ENCODE measurements around the gene ANKS1A. TPM values are rescaled to one million over a fixed set of nuclear protein-coding genes. Genes with fewer than 3 reads are reported as not detected.

Gene ANKS1A
- total RNA-seq, 1 donor from 2014 or later: 17.0 TPM

GRCh38 chr6:35062676-35063574, 173.9 kb downstream of the ANKS1A start:
- H3K4me2 ChIP-seq: no peak overlapping the region
- no peak overlapping the region for H3K9ac ChIP-seq
- TF ChIP-seq EZH2phosphoT487 (IDR thresholded peaks at IDR 0.05) (no peak), CTCF (IDR thresholded peaks at IDR 0.05) (no peak), EZH2 (IDR thresholded peaks at IDR 0.05) (no peak)
- no peaks in the 10 kb centered on the region for H3K9me3 ChIP-seq (ENCODE audit: low read depth)
- H3K27me3 ChIP-seq: no peaks in the 10 kb centered on the region
- Mint-ChIP-seq H3K9me3 (no peaks in the 10 kb centered on the region), H3K4me1 (peaks cover 22% of the 10 kb centered on the region), H3K27me3 (ENCODE audit: insufficient read depth, low read depth) (peaks cover 2% of the 10 kb centered on the region), H3K4me3 (no peak overlapping the region), H3K27ac (no peak overlapping the region), H3K36me3 (peaks cover 4% of the 10 kb centered on the region)
- H3F3A ChIP-seq (ENCODE audit: low read depth): no peaks in the 10 kb centered on the region
- H4K20me1 ChIP-seq (ENCODE audit: low read depth): no peaks in the 10 kb centered on the region
- H3K27ac ChIP-seq: no peak overlapping the region
- no peak overlapping the region for H2AFZ ChIP-seq (replicated peaks)
- H3K79me2 ChIP-seq (ENCODE audit: low read depth): no peaks in the 10 kb centered on the region
- DNase-seq (ENCODE audit: low spot score): no peak
- H3K4me1 ChIP-seq: peaks cover 7% of the 10 kb centered on the region
- H3K36me3 ChIP-seq: no peaks in the 10 kb centered on the region
- H3K4me3 ChIP-seq: no peak overlapping the region

- peaks cover 2% of the 10 kb centered on the region for H3K36me3 Mint-ChIP-seq
- Histone ChIP-seq H3K4me2 (no peak overlapping the region), H3K79me2 (ENCODE audit: low read depth) (no peaks in the 10 kb centered on the region), H3K9ac (no peak overlapping the region), H4K20me1 (ENCODE audit: low read depth) (peaks cover 1% of the 10 kb centered on the region), H3K4me3 (no peak overlapping the region), H3K27ac (no peak overlapping the region), H3K9me3 (ENCODE audit: low read depth) (no peaks in the 10 kb centered on the region), H3K36me3 (no peaks in the 10 kb centered on the region), H3F3A (ENCODE audit: low read depth) (no peaks in the 10 kb centered on the region), H3K4me1 (peaks cover 7% of the 10 kb centered on the region), H3K27me3 (no peaks in the 10 kb centered on the region), H2AFZ (replicated peaks) (no peak overlapping the region)
- H3K4me3 Mint-ChIP-seq: no peak overlapping the region
- H3K4me1 Mint-ChIP-seq: peaks cover 22% of the 10 kb centered on the region
- no peaks in the 10 kb centered on the region for H3K9me3 Mint-ChIP-seq
- H3K27ac Mint-ChIP-seq: peak overlapping the region; percentile 70
- no peak for DNase-seq (ENCODE audit: low spot score)
- no peak for TF ChIP-seq EZH2phosphoT487 (IDR thresholded peaks at IDR 0.05)
- TF ChIP-seq EZH2 (IDR thresholded peaks at IDR 0.05): no peak
- TF ChIP-seq CTCF (IDR thresholded peaks at IDR 0.05): no peak
- peaks cover 2% of the 10 kb centered on the region for H3K27me3 Mint-ChIP-seq (ENCODE audit: insufficient read depth, low read depth)
Observed at GRCh38 chr6:35063701-35064280, 174.7 kb downstream of the ANKS1A start.

- no peak overlapping the region for H3K4me3 ChIP-seq
- H3K36me3 ChIP-seq: no peaks in the 10 kb centered on the region
- no peak for TF ChIP-seq CTCF (IDR thresholded peaks at IDR 0.05)
- TF ChIP-seq EZH2 (IDR thresholded peaks at IDR 0.05): no peak
- TF ChIP-seq EZH2phosphoT487 (IDR thresholded peaks at IDR 0.05): no peak
- no peak for DNase-seq (ENCODE audit: low spot score)
- Mint-ChIP-seq H3K27ac (no peak overlapping the region), H3K27me3 (ENCODE audit: insufficient read depth, low read depth) (peaks cover 2% of the 10 kb centered on the region), H3K9me3 (no peaks in the 10 kb centered on the region), H3K4me3 (no peak overlapping the region), H3K36me3 (peaks cover 2% of the 10 kb centered on the region), H3K4me1 (peaks cover 24% of the 10 kb centered on the region)
- H3F3A ChIP-seq (ENCODE audit: low read depth): no peaks in the 10 kb centered on the region
- no peaks in the 10 kb centered on the region for H3K27me3 ChIP-seq
- no peaks in the 10 kb centered on the region for H3K9me3 ChIP-seq (ENCODE audit: low read depth)
- no peak overlapping the region for H3K27ac ChIP-seq
- H3K4me2 ChIP-seq: no peak overlapping the region
- H3K4me1 ChIP-seq: peaks cover 10% of the 10 kb centered on the region
- no peaks in the 10 kb centered on the region for H3K79me2 ChIP-seq (ENCODE audit: low read depth)
- H2AFZ ChIP-seq (replicated peaks): no peak overlapping the region
- peaks cover 4% of the 10 kb centered on the region for H4K20me1 ChIP-seq (ENCODE audit: low read depth)
- no peak overlapping the region for H3K9ac ChIP-seq
Observed at GRCh38 chr6:35064290-35064689, 175.2 kb downstream of the ANKS1A start.

Data from neural progenitor cell (in vitro differentiated cells).